HG02763 (cell line): ENCODE measurements around the gene NEURL1.

Experiments used
- ATAC-seq: cut with Tn5 transposase; IDR thresholded peaks from one replicate; pipeline ENCODE4 v1.9.1; 2021; ENCODE audit warnings: mild to moderate bottlenecking, moderate library complexity; ENCODE audit not compliant: unreplicated experiment

Gene NEURL1

GRCh38 chr10:103562383-103562782, 68.9 kb downstream of the NEURL1 start:
- no peak for ATAC-seq

GRCh38 chr10:103563231-103564115, 70.0 kb downstream of the NEURL1 start:
- no peak for ATAC-seq

DNA sequence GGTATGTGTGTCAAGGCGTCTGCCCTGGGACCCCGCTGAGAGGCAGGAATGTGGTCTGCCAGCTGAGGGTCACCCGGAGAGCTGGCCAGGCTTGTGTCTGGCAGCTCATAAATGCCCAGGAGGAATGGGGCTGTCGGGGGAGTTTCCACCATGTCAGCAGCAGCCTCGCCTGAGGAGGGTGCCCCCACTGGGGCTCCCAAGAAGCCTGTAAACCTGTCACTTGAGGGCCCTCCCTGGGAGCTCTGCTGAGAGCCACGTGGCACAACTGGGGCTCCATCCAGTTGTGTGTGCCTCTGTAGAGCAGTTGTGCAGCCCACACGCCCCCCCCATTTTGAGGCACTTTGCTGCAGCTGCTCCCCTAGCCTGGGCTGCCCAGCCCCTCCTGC, 70.6 kb downstream of the NEURL1 start:
- no peak for ATAC-seq

DNA sequence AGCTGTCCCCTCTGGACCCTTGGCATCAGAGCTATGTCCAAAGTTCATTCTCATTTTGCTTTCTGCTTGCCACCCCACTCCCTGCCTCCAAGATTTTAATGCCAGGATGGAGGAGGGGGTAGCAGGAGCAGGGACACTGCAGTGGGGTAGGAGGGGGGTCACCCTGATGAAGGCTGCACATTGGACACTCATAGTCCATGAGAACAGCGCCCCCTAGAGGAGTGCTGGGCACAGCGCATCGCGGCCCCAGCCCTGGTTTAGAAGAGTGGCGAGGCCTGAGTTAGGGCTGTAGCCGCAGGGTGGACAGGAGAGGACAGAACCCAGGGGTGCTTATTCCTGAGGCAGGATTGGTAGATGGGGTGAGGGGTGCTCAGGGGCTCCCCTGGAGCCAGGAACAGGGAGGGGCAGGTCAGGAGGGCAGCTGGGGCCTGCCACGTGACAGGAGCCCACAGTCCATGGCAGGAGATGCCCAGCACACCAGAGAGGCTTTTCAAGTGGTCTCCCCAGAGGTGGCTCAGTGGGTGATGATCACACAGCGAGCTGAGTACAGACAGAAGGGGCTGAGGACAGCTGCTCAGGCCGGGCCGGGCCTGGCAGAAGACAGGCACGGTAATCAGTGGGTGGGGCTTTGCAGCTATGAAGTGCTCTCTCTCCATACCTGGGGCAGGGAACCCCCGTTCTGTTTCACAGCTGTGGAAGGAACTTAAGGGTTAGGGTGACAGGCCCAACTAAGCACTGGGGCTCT, 71.4 kb downstream of the NEURL1 start:
- no peak for ATAC-seq

DNA sequence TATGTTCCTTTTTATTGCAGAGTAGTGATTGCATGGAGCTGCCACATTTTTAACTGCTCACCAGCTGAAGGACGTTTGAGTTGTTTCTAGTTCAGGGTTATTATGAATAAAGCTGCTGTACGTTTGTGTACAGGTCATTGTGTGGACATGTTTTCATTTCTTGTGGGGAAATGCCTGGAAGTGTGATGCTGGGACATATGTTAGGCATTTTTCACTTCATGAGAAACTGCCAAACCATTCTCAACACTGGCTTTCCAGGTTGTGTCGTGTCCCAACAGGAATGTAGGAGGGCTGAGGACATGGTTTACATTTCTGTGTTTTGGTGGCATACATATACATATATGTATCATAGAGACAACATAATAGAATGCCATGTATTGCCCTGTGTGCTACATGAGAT, 73.0 kb downstream of the NEURL1 start:
- no peak for ATAC-seq

- ATAC-seq, result no peak
Observed at GRCh38 chr10:103568505-103568904, 75.0 kb downstream of the NEURL1 start.

- no peak for ATAC-seq
Observed at GRCh38 chr10:103569896-103570295, 76.4 kb downstream of the NEURL1 start.

DNA sequence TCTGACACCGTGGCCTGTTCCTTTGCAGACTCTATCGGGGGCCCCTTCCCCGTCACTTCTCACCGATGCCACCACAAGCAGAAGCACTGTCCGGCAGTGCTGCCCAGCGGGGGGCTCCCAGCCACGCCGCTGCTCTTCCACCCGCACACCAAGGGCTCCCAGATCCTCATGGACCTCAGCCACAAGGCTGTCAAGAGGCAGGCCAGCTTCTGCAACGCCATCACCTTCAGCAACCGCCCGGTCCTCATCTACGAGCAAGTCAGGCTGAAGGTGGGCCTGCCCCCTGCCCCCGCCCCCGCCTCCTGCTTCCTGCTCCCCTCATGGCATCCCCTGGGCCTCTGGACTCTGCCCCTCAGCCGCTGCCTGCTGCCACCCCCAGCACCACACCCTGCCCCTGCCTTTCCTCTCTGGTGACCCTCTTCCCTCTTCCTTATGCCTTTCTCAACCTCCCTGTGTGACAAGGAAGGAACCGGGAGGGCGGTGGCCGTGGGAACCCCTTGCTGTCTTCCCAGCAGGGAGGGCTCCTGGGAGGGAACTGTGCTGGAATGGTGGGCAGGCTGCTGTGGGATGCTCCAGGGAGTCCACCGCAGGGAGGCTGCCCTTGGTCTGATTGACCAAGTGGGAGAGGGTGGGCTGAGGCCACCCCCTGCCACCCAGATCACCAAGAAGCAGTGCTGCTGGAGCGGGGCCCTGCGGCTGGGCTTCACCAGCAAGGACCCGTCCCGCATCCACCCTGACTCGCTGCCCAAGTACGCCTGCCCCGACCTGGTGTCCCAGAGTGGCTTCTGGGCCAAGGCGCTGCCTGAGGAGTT, 77.5 kb downstream of the NEURL1 start:
- no peak for ATAC-seq

- ATAC-seq, result no peak
Observed at GRCh38 chr10:103571656-103571975, 78.1 kb downstream of the NEURL1 start.

GRCh38 chr10:103572347-103573204, 79.1 kb downstream of the NEURL1 start:
- ATAC-seq, result no peak

DNA sequence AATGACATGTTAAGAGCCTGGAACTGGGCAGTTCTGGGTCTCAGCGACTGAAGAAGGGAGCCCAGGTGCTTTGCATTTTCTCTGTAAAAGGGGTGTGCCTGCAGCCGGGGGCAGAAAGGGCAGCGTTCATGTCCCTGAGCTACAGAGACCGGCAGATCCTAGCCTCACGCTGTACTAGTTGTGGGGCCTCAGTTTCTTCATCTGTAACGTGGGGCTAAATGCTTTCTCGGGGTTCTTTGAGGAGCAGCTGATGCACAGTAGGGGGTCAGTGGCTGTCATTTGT, 79.6 kb downstream of the NEURL1 start:
- no peak for ATAC-seq

- ATAC-seq, result no peak
Observed at GRCh38 chr10:103574097-103575061, 80.9 kb downstream of the NEURL1 start.

GRCh38 chr10:103575416-103576075, 82.0 kb downstream of the NEURL1 start:
- no peak for ATAC-seq

DNA sequence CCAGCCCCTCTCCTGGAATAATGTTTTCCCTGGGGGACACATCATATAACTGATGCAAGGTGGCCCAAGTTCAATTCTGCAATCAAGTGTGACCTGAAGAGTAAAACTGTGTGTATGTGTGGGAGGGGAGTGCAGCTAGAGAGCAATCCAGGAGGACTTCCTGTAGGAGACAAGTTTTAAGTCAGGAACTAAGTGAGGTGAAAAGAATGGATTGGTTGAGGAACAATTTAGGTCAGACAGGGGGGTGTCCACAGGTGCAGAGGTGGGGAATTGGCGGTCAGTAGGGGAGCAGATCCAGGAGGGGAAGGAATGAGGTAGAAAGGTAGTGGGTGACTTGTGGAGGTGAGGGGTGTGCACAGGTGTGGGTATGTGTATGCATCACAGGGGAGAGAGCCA, 82.6 kb downstream of the NEURL1 start:
- no peak for ATAC-seq

GRCh38 chr10:103576862-103577261, 83.4 kb downstream of the NEURL1 start:
- no peak for ATAC-seq

DNA sequence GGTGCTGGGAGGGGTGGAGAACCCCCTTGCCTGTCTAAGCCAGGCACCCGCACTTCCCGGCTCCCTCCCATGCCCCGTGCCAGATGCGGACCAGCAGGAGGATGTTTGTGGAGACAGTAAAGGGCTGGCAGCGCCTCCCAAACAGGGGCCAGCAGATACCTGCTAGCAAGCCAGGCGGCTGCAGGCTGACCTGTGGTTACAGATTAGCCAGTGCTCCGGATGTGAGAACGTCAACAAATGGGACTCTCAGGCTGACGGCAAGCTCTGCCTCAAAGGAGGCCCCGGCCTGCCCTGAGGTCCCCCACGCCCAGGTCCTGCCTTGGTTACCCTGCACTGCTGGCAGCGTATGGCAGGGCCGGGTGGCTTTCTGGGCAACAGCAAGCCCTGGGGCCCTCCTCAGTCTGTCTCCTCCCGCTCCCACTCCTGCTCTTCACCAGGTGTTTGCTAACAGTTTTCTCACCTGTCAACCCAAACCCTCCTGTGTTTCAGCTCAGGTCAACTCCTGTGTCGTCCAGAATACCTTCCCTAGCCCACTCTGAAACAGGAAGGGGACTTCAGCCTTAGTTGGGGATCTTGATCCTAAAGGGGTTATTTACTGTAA, 85.4 kb downstream of the NEURL1 start:
- ATAC-seq, result peak; percentile 61

GRCh38 chr10:103580011-103580410, 86.5 kb downstream of the NEURL1 start:
- no peak for ATAC-seq

DNA sequence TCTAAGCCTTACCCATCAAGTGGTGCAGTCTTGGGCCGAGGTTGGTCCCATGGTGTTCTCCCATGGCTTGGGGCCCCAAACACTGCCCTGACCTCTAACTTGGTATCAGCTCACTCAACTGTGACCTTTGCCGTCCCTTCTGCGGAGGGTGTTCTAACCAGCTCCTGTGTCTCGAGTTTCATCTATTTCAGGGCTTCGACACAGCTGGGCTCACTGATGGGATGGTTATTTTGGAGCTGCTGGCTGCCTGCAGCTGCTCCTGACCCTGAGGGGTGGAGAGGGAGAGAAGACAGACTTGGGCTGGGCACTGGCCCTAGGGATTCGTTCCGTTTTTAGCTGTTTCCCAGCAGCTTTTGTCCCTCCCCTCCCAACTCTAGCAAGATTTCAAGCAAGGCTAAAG, 86.9 kb downstream of the NEURL1 start:
- ATAC-seq, result no peak

GRCh38 chr10:103581499-103581898, 88.0 kb downstream of the NEURL1 start:
- no peak for ATAC-seq
